ENCODE results near the gene TFAP2D.

Gene TFAP2D

DNA sequence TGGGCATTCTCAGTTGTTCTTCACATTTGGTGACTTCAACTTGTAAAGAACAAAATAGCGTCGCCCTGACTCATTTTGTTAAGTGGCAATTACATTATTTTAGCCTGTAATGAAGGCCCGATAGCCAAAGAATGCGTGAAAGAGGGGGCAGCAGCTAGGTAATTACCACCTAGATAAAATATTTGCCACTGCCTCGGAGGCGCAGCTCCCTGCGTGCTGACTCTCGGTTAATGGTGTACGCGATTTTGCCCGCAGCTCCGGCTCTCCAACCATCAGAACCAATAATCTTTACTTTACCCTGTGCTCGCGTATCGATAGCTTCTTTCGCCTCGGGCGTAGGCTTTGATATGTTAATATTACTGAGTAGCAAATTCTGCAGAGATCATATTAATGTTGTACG is 8.7 kb downstream of the TFAP2D start:
- DNase-seq, result no peak

DNA sequence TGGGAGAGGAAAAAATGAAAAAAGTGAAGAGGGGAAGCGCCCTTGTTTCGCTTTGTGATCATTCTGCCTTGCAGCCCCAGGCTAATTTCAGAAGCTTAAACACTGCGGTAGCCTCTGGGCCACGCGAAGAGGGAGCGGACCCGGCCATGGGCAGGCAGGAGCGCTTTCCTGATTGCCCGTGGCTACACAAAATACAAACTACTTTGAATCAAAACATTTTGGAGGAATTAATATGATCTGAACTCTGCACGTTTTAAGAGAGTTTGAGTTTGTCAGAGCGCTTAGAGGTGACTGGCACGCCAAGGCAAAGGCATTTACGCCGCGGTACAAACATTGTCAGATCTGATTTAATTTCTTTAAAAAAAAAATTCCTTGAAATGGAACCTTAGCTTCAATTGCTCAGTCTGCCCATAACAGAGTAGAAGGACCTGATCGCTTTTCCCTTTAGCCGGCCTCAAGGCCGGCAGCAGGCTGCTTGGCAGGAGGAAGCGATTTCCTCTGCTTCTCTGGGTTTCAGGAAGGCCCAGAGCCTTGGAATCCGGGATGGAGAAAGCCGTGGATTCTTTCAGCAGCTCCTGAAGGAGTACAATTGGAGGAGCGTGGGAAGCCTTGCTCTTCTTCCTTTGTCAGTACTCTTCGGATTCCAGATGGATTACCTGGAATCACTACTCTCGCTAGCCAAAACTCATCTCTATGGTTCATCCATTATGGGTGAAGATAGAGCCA is 9.7 kb downstream of the TFAP2D start:
- no peak for DNase-seq

DNA sequence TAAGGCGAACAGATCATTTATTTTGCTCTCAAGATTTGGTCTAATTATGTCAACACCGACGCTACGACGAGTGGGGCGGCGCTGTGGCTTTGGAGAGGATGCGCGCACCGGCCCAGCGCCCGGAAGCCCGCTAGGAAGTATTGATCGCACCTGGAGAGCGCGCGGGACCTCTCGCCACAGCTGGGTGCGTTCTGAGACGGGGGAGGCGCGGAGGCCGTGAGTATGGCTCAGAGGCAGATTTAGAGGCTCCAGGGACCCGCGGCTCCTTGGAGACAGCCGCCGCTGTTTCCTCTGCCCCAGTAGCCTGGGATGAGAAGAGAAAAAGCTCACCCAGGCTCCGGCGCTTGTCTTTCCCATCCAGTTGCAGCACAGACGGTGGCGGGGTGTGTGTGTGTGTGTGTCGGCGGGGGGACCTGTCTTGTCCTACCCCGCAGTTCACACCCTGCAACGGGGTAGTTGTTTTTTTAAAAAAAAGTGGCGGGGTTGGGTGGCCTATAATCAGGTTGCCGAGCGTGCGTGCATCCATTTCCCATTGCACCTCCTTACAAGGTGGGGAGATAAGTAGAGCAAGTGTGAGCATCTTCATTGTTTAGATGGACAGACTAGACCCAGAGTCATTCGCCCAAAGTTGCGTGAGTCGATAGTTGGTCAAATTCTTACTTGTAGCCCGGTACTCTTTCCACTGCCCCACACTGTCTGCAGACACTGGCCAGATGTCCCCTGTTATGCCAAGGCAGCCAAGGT is 11.2 kb downstream of the TFAP2D start:
- DNase-seq, result no peak

DNA sequence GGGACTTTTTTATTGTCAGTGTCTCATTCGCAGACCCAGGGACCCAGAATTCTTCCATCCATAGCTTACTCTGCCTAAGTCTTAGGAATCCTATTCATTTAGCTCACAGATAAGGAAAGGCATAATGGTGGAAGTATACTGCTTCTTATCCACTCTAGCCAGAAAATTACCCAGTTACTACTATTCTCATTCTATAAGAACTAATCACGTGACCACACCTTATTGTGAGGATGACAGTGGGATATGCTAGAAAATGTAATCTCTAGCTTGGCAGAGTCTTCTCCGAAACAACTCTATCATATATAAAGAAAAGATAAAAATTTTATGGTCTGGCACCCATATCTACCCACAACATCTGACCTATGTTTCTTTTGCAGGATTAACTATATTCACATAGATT is 21.2 kb downstream of the TFAP2D start:
- no peak for DNase-seq

GRCh38 chr6:50742161-50742560 is 28.8 kb downstream of the TFAP2D start:
- no peak for DNase-seq

DNA sequence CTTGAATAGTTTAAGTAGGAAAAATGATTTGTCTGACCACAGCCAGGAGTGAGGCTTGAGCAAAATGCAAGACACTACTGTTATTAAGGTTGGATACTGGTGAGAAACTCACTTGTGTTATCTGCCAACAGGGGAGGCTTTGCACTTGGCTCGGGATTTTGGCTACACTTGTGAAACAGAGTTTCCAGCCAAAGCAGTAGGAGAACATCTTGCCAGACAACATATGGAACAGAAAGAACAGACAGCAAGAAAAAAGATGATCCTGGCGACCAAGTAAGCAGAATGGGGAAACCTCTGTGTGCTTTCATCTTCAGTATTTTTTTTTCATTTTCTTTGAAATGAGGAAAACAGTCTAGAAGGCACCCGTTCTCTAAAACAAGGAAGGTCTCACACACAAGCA is 31.6 kb downstream of the TFAP2D start:
- no peak for DNase-seq

- DNase-seq, result no peak
Measured at GRCh38 chr6:50762798-50763197, 49.5 kb downstream of the TFAP2D start.

GRCh38 chr6:50778696-50779095 is 65.4 kb downstream of the TFAP2D start:
- DNase-seq, result no peak

DNA sequence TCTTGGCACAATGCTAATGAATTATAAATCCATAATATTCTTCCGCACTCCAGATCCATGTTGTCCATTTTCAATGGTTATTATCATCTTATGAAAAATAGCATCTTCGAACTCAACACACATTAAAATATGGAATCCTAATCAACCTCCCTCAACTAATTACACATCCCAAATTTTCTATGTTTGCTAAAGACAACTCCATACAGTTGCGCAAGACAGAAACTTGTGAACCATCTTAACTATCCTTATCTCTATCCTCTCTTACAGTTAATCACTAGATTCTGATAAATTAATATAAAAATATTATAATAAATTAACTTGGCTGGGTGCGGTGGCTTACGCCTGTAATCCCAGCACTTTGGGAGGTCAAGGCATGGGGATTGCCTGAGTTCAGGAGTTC is 67.1 kb downstream of the TFAP2D start:
- no peak for DNase-seq

DNA sequence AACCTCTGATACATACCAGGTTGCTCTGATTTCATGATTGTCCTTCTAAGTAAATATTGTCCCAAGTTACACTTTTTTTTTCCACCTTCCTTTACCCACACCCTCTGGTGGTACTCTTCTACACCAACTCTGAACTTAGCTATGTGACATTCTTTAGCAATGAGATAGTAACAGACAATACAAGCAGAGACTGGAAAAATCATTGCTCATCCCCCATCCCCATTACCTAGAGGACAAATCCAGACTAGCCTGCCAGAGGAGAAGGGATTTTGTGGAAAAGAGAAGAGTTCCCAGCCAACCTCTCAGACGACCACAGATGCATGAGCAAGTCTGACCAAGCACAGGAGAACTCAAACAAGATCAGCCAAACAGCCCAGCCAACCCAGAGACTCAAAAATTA is 72.6 kb downstream of the TFAP2D start:
- DNase-seq, result no peak

DNA sequence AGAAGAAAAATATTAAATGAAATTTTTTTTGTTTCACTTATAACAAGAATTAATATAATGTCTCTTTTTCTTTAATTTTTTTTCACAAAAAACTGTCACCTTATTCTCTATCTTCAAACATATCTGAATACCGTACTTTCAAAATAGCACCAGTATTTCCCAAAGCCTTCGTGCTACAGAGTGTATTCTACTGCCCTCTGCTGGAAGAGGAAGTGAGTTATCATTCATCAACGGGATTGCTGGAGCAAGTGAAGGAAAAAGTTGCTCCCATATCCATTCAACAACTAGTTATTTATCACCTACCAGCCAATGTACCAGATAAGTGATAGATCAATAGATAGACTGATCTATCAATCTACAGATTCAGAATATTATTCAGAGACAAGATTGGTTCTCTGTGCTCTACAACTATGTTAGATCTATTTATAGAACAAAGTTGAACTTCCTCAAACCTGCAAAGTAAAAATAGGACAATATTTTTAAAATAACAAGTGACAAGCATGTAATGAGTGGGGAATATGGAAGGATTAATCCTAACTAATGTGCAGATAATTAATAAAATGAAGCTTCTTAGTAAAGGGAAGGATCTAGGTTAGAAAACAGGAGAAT is 78.7 kb downstream of the TFAP2D start:
- no peak for DNase-seq

GRCh38 chr6:50792771-50793170 is 79.4 kb downstream of the TFAP2D start:
- DNase-seq, result no peak

- DNase-seq, result no peak
Measured at GRCh38 chr6:50795574-50795973, 82.2 kb downstream of the TFAP2D start.

- DNase-seq, result no peak
Measured at GRCh38 chr6:50804283-50804682, 91.0 kb downstream of the TFAP2D start.

DNA sequence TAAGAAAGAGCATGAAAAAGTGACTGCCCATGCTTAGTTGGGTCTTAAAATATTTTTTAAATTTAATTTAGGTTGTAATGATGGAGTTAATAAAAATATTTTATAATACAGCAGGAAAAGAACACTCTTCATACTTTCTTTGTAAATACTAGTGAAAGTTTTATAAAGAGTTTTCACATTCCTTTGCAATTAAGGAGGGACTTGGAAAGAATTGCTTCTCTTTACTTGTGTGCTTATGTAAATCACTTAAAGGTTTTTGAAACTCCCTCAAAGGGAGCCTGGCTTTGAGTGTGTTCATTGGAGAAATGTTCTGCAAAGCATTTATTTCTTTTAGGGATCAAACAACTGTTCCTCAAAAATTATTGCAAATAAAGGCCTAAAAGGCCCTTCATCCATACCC is 93.7 kb downstream of the TFAP2D start:
- DNase-seq, result no peak

DNA sequence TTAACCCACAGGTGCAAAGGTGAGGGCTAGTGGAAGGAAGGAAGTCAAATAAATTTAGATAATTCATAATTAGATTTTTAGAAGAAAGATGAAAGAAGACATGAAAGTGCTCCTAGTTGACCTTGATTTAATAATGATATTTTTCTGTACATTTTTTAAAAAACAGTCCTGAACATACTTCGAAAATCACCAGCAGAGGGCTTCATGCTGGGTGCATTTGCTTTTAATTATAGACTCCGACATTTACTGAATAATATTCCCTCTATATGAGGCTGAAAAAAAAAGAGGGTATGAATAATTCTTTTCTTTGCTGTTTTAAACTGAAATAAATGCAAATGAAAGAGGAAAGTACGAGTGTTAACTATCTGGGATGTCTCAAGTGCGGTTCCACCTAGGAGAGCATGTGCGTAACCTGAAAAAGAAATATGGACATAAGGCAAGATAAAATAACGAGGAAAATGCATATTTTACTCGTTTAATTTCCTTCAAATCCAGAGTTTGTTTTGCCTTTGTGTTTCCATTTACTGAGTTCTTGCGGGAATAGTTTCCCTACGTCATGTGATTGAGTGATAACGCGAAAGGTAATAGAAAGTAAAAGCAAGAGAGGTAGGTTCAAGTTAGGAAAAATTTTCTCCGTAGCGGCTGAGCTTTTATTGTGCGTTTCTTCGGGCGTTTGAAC is 102.2 kb downstream of the TFAP2D start:
- no peak for DNase-seq

GRCh38 chr6:50816115-50816675 is 102.9 kb downstream of the TFAP2D start:
- peak; percentile 25 for DNase-seq

- no peak for DNase-seq
Measured at GRCh38 chr6:50816947-50817645, 103.8 kb downstream of the TFAP2D start.

DNA sequence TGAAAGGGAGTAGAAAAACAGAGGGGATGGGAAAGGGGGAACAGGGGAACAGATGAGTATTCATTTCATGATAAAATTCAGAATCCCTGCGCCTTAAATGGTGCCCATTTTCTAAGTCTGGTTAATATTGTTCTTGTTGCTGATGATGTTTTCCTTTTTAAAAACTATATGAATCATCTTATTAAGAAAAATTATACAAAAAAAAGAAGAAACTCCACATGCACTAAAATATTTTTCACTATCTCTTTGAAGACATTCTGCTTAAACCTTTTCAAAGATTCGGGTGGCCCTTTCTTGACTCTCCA is 104.3 kb downstream of the TFAP2D start:
- DNase-seq, result no peak

DNA sequence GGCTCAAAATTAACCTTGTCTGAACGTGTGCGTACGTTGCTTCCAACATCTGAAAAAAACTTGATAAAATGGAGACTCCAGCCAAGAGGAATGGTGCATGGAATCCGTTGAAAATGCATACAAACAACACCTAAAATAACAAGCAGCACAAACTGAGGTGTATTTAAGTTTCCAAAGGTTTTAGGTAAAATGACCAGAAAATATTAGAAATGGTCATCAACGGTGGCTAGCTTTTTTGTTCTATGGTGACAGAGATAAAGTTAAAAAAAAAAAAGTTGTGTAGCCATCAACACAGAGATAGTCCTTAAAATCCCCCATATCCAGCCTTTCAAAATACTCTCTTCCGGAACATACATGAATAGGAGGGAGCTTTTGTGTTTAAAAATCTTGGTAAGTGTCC is 104.7 kb downstream of the TFAP2D start:
- DNase-seq, result no peak

GRCh38 chr6:50818673-50819072 is 105.3 kb downstream of the TFAP2D start, which contains the start of gene TFAP2B:
TFAP2B (plus strand) TSS chr6:50818871; CDS start chr6:50818892, 21 bp downstream.
- no peak for DNase-seq

DNA sequence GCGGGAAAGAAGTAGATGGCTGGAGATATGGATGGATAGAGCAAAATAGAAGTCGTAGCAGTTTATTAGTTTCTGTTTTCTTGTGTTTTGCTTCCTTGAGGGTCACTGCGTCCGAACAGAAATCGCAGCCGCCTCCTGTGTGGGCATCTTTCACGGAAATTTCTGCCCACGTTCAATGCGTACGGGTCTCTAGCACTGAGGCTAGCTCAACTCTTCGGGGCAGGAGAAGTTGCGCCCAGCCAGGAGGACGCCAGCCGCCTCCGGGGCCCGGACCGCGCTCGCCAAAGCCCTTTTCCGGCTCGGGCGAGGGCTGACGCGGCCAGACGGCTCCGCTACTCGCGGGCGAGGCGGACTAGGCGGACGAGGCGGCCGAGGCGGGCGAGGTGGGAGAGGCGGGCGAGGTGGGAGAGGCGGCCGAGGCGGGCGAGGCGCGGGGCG is 106.2 kb downstream of the TFAP2D start:
- DNase-seq, result no peak
